ENCODE data around the gene FBXL19. TPM values are rescaled to one million over a fixed set of nuclear protein-coding genes. Genes with fewer than 3 reads are reported as not detected.

Gene FBXL19
- total and polyA plus RNA-seq, 2 of the 13 experiments (the other 11 are each of a cell fraction or from before 2014, with no cell fraction given): 6.0 to 13.7 TPM

DNA sequence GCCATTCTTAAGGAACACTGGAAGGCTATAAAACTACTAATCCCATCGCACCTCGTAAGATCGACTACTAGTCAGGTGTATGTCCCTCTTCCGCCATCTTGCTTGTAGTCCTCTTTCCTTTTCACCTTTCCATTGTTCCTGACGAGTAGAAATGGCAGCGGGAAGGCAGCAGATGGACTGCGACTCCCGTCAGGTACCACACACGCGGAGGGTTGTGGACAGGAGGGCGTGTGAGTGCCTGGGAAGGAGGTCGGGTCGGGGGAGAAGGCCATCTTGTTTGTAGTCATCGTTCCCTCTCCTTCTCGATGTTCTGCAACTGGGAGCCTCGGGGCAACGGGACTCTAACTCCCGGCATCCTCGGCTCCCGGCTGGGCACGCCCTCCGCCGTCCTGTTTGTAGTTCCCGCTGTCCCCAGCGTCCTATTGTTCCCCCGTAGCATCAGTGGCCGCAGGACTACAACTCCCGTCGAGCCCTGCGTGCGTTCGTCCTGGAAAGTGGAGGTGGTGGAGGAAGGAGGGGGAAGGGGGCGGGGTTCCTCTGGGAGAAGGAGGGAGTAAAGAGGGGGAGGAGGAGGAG, 324 bp upstream of the FBXL19 start (continued):
- TF ChIP-seq, protein P1, sequence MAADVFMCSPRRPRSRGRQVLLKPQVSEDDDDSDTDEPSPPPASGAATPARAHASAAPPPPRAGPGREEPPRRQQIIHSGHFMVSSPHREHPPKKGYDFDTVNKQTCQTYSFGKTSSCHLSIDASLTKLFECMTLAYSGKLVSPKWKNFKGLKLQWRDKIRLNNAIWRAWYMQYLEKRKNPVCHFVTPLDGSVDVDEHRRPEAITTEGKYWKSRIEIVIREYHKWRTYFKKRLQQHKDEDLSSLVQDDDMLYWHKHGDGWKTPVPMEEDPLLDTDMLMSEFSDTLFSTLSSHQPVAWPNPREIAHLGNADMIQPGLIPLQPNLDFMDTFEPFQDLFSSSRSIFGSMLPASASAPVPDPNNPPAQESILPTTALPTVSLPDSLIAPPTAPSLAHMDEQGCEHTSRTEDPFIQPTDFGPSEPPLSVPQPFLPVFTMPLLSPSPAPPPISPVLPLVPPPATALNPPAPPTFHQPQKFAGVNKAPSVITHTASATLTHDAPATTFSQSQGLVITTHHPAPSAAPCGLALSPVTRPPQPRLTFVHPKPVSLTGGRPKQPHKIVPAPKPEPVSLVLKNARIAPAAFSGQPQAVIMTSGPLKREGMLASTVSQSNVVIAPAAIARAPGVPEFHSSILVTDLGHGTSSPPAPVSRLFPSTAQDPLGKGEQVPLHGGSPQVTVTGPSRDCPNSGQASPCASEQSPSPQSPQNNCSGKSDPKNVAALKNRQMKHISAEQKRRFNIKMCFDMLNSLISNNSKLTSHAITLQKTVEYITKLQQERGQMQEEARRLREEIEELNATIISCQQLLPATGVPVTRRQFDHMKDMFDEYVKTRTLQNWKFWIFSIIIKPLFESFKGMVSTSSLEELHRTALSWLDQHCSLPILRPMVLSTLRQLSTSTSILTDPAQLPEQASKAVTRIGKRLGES (CRISPR knock-in tag; IDR thresholded peaks at IDR 0.05; ENCODE audit: borderline replicate concordance): no peak; the same call in 1 of the 2 replicates
- TF ChIP-seq PHF5A (CRISPR knock-in tag; IDR thresholded peaks at IDR 0.05; ENCODE audit: low read depth, unreplicated experiment) (no peak), CHD2 (IDR thresholded peaks at IDR 0.05; ENCODE audit: low read depth, low read length) (peak; percentile 76; the same call in 1 of the 2 replicates), FOXA3 (CRISPR knock-in tag; IDR thresholded peaks at IDR 0.05) (0 out of 2 replicates have a peak, but pooled peaks have one; percentile 54), ZKSCAN8 (CRISPR knock-in tag; IDR thresholded peaks at IDR 0.05; ENCODE audit: borderline replicate concordance) (peak; percentile 26; the same call in 1 of the 2 replicates), ZNF235 (CRISPR knock-in tag; IDR thresholded peaks at IDR 0.05; ENCODE audit: borderline replicate concordance) (no peak), JUN (CRISPR knock-in tag; IDR thresholded peaks at IDR 0.05) (no peak), SKI (IDR thresholded peaks at IDR 0.05; ENCODE audit: partially characterized antibody) (no peak), MATR3 (CRISPR knock-in tag; IDR thresholded peaks at IDR 0.05) (no peak)
- TF ChIP-seq, protein P2, sequence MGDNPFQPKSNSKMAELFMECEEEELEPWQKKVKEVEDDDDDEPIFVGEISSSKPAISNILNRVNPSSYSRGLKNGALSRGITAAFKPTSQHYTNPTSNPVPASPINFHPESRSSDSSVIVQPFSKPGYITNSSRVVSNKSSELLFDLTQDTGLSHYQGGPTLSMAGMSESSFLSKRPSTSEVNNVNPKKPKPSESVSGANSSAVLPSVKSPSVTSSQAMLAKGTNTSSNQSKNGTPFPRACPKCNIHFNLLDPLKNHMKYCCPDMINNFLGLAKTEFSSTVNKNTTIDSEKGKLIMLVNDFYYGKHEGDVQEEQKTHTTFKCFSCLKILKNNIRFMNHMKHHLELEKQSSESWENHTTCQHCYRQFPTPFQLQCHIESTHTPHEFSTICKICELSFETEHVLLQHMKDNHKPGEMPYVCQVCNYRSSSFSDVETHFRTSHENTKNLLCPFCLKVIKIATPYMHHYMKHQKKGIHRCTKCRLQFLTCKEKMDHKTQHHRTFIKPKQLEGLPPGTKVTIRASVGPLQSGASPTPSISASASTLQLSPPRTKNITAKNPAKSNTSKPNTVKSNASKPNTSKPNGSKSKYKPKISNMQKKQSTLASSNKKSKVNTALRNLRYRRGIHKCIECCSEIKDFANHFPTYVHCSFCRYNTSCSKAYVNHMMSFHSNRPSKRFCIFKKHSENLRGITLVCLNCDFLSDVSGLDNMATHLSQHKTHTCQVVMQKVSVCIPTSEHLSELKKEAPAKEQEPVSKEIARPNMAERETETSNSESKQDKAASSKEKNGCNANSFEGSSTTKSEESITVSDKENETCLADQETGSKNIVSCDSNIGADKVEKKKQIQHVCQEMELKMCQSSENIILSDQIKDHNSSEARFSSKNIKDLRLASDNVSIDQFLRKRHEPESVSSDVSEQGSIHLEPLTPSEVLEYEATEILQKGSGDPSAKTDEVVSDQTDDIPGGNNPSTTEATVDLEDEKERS (CRISPR knock-in tag; IDR thresholded peaks at IDR 0.05): peak; percentile 27
- TF ChIP-seq, protein P3, sequence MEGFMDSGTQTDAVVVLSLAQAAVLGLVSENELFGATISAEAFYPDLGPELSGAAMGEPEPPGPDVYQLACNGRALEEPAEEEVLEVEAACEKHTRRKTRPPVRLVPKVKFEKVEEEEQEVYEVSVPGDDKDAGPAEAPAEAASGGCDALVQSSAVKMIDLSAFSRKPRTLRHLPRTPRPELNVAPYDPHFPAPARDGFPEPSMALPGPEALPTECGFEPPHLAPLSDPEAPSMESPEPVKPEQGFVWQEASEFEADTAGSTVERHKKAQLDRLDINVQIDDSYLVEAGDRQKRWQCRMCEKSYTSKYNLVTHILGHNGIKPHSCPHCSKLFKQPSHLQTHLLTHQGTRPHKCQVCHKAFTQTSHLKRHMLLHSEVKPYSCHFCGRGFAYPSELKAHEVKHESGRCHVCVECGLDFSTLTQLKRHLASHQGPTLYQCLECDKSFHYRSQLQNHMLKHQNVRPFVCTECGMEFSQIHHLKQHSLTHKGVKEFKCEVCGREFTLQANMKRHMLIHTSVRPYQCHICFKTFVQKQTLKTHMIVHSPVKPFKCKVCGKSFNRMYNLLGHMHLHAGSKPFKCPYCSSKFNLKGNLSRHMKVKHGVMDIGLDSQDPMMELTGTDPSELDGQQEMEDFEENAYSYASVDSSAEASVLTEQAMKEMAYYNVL (CRISPR knock-in tag; IDR thresholded peaks at IDR 0.05; ENCODE audit: borderline replicate concordance): peak; percentile 11; the same call in 1 of the 2 replicates
- TF ChIP-seq, protein P4, sequence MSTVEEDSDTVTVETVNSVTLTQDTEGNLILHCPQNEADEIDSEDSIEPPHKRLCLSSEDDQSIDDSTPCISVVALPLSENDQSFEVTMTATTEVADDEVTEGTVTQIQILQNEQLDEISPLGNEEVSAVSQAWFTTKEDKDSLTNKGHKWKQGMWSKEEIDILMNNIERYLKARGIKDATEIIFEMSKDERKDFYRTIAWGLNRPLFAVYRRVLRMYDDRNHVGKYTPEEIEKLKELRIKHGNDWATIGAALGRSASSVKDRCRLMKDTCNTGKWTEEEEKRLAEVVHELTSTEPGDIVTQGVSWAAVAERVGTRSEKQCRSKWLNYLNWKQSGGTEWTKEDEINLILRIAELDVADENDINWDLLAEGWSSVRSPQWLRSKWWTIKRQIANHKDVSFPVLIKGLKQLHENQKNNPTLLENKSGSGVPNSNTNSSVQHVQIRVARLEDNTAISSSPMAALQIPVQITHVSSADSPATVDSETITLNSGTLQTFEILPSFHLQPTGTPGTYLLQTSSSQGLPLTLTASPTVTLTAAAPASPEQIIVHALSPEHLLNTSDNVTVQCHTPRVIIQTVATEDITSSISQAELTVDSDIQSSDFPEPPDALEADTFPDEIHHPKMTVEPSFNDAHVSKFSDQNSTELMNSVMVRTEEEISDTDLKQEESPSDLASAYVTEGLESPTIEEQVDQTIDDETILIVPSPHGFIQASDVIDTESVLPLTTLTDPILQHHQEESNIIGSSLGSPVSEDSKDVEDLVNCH (CRISPR knock-in tag; IDR thresholded peaks at IDR 0.05): no peak
- TF ChIP-seq, protein P5, sequence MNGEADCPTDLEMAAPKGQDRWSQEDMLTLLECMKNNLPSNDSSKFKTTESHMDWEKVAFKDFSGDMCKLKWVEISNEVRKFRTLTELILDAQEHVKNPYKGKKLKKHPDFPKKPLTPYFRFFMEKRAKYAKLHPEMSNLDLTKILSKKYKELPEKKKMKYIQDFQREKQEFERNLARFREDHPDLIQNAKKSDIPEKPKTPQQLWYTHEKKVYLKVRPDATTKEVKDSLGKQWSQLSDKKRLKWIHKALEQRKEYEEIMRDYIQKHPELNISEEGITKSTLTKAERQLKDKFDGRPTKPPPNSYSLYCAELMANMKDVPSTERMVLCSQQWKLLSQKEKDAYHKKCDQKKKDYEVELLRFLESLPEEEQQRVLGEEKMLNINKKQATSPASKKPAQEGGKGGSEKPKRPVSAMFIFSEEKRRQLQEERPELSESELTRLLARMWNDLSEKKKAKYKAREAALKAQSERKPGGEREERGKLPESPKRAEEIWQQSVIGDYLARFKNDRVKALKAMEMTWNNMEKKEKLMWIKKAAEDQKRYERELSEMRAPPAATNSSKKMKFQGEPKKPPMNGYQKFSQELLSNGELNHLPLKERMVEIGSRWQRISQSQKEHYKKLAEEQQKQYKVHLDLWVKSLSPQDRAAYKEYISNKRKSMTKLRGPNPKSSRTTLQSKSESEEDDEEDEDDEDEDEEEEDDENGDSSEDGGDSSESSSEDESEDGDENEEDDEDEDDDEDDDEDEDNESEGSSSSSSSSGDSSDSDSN (CRISPR knock-in tag; IDR thresholded peaks at IDR 0.05): peak; percentile 42; the same call in 1 of the 2 replicates

Data from HepG2 (cell line).